GM12875 (cell line): ENCODE measurements around the gene ZNF532.

Experiments
- H3K4me3 ChIP-seq: one replicate; pipeline ENCODE4 v1.5.1; 2011; ENCODE audit warnings: low read depth, low read length, control low read depth
- TF ChIP-seq, protein P1 (sequence below): IDR thresholded peaks from 2 replicates; pipeline ENCODE4 v1.5.1; 2011; ENCODE audit warnings: low read depth, mild to moderate bottlenecking, control low read depth, inconsistent platforms, low read length, moderate library complexity, borderline replicate concordance; ENCODE audit not compliant: insufficient read depth

Gene ZNF532

DNA sequence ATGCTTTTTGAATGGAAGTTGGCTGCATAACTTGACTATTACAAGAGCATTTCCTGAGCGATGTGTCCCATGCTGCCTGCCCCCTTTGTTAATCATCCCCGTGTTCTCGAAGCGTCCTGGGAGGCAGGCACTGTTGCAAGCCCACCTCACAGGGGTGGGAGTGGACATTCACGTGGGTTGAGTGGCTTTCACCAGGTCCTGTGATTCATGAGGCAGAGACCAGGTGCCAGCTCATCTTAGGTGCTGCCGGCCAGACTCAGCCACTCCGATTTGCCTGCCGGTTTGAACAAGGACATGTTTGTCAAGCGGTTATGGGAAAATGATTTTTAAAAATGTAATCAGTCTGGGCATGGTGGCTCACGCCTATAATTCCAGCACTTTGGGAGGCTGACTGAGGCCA, 112.5 kb downstream of the ZNF532 start:
- H3K4me3 ChIP-seq = no peak overlapping the region
- TF ChIP-seq, protein P1, sequence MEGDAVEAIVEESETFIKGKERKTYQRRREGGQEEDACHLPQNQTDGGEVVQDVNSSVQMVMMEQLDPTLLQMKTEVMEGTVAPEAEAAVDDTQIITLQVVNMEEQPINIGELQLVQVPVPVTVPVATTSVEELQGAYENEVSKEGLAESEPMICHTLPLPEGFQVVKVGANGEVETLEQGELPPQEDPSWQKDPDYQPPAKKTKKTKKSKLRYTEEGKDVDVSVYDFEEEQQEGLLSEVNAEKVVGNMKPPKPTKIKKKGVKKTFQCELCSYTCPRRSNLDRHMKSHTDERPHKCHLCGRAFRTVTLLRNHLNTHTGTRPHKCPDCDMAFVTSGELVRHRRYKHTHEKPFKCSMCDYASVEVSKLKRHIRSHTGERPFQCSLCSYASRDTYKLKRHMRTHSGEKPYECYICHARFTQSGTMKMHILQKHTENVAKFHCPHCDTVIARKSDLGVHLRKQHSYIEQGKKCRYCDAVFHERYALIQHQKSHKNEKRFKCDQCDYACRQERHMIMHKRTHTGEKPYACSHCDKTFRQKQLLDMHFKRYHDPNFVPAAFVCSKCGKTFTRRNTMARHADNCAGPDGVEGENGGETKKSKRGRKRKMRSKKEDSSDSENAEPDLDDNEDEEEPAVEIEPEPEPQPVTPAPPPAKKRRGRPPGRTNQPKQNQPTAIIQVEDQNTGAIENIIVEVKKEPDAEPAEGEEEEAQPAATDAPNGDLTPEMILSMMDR = no peak

DNA sequence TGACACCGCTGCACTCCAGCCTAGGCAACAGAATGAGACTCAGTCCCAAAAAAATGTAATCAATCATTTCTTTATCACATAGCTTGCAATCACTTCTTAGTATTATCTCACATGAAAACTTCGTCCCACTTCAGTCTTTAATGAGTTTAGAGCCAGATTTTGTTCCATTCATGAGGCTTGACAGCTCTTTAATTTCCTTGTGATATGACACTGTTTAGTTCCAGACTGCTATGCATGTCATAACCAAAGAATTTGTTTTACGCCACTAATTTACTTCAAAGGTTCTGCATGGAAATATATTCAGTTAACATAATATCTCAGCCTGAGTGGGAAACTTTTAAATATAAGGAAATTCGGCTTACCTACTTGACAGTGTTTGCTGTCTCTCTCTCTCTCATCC, 113.1 kb downstream of the ZNF532 start:
- no peak overlapping the region for H3K4me3 ChIP-seq
- TF ChIP-seq, protein P1 = no peak

DNA sequence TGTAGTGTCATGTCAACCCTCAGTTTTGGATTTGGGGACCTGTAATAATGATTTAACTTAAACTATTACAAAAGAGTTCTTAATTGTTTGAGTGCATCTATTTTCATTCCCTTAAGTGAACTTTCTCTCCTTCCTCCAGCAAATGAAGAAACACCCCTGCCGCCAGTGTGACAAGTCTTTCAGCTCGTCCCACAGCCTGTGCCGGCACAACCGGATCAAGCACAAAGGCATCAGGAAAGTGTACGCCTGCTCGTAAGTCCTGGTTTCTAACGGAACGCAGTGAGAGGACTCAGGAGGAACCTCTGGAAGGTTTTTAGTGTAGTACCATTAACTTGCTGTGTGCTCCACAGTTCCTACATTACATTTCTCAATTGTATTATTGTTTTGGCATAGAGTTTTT, 114.2 kb downstream of the ZNF532 start:
- TF ChIP-seq, protein P1 = no peak
- no peak overlapping the region for H3K4me3 ChIP-seq

DNA sequence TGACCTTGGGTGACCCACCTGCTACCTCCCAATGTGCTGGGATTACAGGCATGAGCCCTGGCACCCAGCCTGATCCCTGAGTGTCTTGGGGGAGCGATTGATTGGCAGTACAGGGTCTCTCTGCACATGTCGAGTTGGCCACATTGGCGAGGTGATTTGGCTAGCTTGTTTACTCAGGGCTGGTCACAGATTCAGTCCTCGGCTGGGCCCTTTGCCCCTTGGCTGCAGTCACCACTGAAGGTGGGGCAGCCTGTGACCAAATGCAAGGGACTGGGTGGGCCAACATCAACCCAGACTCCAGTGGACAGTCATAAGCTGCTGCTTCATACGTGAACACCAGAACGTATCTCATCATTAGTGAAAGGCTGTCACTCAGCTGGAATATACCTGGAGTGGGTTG, 114.9 kb downstream of the ZNF532 start:
- no peak overlapping the region for H3K4me3 ChIP-seq
- TF ChIP-seq, protein P1 = no peak

DNA sequence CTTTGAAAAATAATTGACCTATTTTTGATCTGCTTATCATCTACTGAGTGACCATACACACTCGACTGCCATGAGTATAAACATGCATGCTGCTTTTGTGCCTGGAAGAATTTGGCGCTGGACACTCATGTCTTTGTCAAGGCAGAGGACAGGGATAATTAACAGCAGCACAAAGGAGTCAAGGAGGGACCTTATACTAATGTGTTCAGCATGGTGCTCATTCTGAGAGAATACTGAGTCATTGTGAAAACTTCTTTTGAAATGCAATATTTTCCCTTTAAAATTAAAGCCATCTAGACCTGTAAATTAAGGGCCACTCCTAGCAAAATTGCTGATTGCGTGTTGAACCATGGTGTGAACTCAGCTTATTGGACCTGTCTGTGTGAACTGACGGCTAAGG, 116.3 kb downstream of the ZNF532 start:
- H3K4me3 ChIP-seq = no peak overlapping the region
- TF ChIP-seq, protein P1 = no peak

DNA sequence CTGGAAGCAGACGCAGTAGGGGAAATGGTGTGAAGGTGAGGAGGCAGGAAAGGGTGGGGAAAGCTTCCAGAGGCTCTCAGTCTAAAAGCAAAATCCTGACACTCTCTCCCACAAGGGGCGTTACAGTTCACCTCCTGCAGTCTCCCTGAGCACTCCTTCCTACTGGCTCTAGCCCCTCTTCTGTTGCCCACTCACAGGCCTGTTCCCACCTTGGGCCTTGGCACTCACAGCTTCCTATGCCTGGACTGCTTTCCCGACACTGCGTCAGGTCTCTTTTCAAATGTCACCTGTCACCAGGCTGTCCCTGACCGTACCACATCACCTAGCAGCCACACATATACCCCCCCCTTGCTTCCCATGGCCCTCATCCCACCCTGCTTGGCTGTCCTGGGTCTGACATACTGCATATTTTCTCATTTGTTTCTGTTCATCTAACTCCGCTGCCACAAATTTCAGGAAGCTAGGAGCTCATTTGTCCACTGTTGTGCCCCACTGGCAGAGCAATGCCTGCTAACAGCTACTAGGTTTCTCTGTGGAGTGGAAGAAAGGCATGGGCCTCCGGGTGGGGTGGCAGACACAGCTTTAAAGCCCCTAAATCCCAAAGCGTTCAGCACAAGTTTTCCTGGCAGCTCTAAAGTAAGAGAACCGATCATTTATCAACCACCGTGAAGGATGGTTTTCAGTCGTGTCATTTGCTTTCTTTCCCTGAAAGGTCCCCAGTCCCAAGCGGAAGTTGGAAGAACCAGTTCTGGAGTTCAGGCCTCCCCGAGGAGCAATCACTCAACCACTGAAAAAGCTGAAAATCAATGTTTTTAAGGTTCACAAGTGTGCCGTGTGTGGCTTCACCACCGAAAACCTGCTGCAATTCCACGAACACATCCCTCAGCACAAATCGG, 118.8 kb downstream of the ZNF532 start:
- no peak overlapping the region for H3K4me3 ChIP-seq
- TF ChIP-seq, protein P1 = no peak

DNA sequence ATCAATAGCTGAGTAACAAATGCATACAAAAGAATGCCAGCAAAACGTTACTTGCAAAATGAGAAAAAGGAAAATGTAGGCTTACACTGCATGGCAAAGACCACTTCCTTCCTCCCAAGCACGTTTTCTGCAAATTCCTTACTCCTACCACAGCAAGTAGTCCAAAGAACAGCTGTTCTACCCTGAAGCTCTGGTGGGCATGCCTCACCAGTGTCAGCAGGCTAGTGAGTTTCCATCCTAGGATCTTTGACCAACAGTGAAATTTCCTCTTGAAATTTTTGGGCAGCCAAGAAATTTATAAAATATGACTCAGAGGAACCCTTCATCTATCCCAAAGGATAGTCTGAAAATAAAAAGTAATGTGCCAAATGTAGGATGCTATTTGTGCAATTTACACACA, 123.9 kb downstream of the ZNF532 start:
- H3K4me3 ChIP-seq = no peak overlapping the region
- TF ChIP-seq, protein P1 = no peak
